Posterior vena cava (tissue), 2 donors: ENCODE results near the gene ATP13A3. TPM values are rescaled to one million over a fixed set of nuclear protein-coding genes. Genes with fewer than 3 reads are reported as not detected.

Experiments
- DNase-seq: peaks from one replicate; pipeline ENCODE4 v3.0.0-alpha.2; 2020; ENCODE audit warnings: low spot score
- intact Hi-C, 2 donors: fragments of 100-400 bp; cut with DNase I; formaldehyde crosslinking; loops; one replicate each; pipeline versions ENCODE4 v1.14.1 to v1.14.2; 2022 to 2023
- total RNA-seq, 2 donors: library from RNA; stranded (reverse); fragmentation: NEBNext Ultra II Directional; extraction: Animal tissue kit (Norgen Biotek cat#: 25700); gene quantifications; one replicate each; pipeline ENCODE4 v1.2.1, GENCODE V29; 2021
- donor health status: DM: yes; HTN: yes; CAD: no.
- donor health status: DM: yes; HTN: yes; CAD: no.

Gene ATP13A3
- total RNA-seq, 2 donors from 2014 or later: 86.3 to 152 TPM

GRCh38 chr3:194460566-194460965 lies 26.2 kb downstream of the ATP13A3 start:
- intact Hi-C loops: no loop called here
- DNase-seq: no peak

DNA sequence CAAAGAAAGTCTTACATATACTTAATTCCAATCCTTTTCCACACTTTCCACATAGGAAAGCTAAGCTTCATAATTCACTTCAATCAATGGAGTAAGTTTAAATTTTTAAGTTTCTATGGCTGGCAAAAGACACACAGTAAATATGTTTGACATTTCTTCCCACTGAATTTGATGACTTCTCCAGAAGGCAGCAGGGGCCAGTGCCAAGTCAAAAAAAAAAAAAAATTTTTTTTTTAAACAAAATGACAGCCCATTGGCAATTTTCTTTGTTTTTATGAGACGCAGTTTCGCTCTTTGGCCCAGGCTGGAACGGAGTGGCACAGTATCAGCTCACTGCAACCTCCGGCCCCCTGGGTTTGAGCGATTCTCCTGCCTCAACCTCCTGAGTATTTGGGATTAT lies 28.7 kb downstream of the ATP13A3 start:
- DNase-seq: no peak
- intact Hi-C loops: no loop called here

GRCh38 chr3:194455481-194455880 lies 31.3 kb downstream of the ATP13A3 start:
- intact Hi-C loops: no loop called here

DNA sequence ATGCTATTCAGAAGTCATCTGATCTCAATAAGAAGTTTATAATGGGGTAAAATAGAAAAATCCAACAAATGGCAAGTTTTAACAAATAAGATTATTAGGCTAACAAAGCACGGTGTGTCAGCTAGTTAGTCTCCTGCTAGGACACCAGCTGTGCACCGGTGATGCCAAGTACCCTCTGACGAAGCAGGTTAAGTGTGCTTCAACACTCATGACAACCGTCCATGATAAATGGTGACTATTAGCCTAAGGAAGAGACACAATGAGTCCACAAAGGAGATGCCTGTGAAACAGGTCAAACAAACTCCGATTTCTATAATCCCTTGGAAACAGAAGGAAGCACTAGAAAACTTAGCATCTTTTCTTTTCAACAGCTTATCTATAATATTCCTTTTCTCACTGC lies 36.5 kb downstream of the ATP13A3 start:
- DNase-seq: no peak
- intact Hi-C loops: loop anchor here in 1 of 2 donors (5.0 kb wide), 1 partner anchor 1543 kb away; no protein-coding TSS in a partner anchor

More at GRCh38 chr3:194455481-194455880, 31.3 kb downstream of the ATP13A3 start:
- DNase-seq: no peak

- intact Hi-C loops: loop anchor here in 1 of 2 donors (5.0 kb wide), 1 partner anchor 1543 kb away; no protein-coding TSS in a partner anchor
- DNase-seq: no peak
These were observed 36.9 kb downstream of the ATP13A3 start for GRCh38 chr3:194449913-194450312.

DNA sequence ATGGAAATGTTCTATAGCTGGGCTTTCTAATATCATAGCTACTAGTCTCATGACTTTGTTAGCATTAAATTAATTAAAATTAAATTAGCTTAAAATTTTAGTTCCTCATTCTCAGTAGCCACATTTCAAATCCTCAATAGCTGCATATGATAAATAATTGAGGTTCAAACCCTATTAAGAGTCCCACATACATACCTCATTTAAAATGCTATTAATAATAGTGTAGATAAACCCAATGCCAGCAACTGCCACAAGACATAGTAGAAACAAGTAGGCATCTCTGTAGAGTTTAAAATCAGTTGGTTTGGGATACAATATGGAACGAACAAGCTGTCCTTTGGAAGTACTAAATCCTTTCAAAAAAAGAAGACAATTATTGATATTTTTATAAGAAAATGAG lies 39.1 kb downstream of the ATP13A3 start:
- no peak for DNase-seq
- intact Hi-C loops: no loop called here

- intact Hi-C loops: no loop called here
- DNase-seq: no peak
These were observed 39.6 kb downstream of the ATP13A3 start for GRCh38 chr3:194447161-194447560.

DNA sequence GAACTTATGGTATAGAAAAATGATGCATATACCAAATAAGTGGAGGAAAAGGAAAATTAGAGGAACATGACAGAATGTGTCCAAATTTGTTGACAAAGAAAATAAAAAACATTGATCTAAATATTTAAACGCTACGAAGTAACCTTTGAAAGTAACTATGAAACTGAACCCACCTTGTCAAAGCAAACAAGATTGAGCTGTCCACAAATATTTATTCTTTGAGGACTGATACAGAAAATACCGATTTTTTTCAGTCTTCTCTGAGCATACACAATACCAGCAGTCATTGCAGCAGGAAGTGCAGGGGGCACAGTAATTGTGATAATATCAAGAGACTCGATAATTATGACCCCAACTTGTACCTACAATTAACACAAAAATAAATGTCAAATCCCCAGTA lies 40.0 kb downstream of the ATP13A3 start:
- DNase-seq: no peak
- intact Hi-C loops: no loop called here

DNA sequence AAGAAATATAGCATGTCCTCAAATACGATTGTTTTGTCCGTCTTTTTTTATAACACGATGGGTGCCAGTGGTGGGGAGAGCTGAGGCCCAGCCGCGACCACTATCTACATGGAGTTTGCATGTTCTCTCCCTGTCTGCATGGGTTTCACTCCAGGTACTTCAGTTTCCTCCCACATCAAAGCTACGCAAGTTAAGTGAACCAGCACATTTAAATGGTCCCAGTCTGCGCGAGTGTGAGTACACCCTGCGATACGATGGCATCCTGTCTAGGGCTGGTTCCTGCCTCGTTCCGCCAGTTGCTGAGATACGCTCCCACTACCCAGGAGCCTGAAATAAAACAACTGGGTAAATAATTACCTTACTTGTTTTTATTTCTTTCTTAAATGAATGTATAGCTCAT lies 40.6 kb downstream of the ATP13A3 start:
- no peak for DNase-seq
- intact Hi-C loops: no loop called here

DNA sequence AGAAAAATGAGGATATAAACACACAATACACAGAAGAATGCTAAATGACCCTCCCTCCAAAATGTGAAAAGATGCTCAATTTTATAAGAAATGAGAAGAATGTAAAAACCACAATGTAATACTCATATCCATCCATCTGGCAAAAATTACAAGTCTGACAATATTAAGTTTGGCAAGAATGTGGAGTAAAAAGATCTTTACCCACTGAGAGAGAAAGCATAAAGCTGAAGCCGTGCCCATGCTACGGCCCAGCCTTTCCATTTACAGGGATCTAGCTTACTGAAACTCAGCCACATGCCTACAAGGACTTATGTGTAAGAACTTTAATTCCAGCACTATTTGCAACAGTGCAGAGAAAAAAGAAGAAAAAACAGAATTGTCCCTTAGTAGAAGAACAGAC lies 42.9 kb downstream of the ATP13A3 start:
- intact Hi-C loops: no loop called here
- DNase-seq: no peak

GRCh38 chr3:194440756-194441155 lies 46.0 kb downstream of the ATP13A3 start:
- DNase-seq: no peak
- intact Hi-C loops: no loop called here

GRCh38 chr3:194439881-194440550 lies 46.8 kb downstream of the ATP13A3 start:
- no peak for DNase-seq
- intact Hi-C loops: no loop called here

- intact Hi-C loops: no loop called here
These were observed 52.3 kb downstream of the ATP13A3 start for GRCh38 chr3:194434503-194434902.

DNA sequence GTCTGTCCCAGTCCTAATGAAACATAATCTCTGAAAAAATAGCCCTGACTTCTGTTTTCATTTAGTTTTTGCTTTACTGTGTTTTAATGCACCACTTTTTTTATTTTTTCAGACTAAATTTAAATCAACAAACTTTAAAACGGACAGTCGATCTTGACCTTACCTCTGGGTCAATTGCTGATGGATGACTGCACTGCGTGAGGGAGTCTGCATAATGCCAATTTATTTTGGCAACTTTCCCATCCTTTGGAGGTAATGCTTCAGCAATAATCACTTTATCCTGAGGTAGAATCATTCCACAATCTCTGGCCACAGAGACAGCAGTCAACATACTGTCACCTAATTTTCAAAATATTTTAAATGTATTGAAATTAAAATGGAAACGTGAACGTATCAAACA lies 55.2 kb downstream of the ATP13A3 start:
- DNase-seq: no peak
- intact Hi-C loops: no loop called here

More at GRCh38 chr3:194434503-194434902, 52.3 kb downstream of the ATP13A3 start:
- no peak for DNase-seq

GRCh38 chr3:194425399-194425798 lies 61.4 kb downstream of the ATP13A3 start:
- DNase-seq: no peak
- intact Hi-C loops: no loop called here

DNA sequence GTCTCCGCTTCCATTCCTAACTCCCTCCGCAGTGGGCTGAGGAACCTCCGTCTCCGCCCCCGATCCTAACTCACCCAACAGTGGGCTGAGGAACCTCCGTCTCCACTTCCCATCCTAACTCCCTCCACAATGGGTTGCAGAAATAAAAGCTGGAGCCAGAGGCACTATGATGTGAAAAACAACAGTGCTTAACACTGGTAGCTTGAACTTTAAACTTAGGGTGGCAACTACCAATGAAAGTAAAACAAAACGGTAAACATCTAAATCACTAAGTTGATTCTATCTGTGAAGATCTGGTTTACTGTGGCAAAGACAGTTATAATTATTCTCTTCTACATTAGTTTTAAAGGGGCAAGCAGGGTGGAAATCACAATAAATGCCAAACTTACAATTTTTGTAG lies 61.8 kb downstream of the ATP13A3 start:
- intact Hi-C loops: no loop called here
- no peak for DNase-seq

- DNase-seq: no peak
- intact Hi-C loops: no loop called here
These were observed 62.4 kb downstream of the ATP13A3 start for GRCh38 chr3:194424373-194424772.

DNA sequence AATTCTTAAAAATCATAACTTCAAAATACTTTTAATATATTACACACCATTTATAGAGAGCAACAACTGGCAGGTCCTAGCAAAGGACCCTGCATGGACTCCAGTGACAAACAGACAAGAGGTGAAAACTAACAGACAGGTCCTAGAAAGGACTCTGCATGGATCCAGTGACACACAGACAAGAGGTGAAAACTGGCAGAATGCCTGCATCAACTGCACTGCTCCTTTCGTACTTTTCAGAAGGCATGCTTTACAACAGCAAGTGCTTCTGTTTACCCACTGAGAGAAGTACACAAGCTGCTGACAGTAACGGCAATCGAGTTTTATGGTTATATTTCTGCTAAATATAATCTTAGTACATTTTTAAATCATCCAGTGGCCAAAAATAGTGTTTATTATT lies 63.5 kb downstream of the ATP13A3 start:
- no peak for DNase-seq
- intact Hi-C loops: no loop called here

GRCh38 chr3:194422188-194422587 lies 64.6 kb downstream of the ATP13A3 start:
- no peak for DNase-seq
- intact Hi-C loops: no loop called here

DNA sequence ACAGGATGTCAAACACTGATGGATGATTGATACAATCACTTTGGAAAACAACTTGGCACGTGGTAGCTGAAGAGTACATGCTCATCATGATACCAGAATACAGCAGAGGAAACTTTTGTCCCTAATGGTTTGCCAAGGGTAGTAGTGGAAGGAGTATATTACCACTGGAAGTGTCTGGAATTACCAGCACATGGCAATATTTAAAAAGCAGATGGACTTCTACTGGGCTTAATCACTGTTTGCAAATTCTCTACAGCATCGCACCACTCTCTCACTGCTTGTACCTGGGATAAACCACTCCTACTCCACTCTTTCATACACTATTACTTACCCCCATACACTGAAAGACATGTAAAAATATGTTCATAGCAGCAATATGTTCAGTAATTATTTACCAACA lies 68.1 kb downstream of the ATP13A3 start:
- intact Hi-C loops: no loop called here
- no peak for DNase-seq

DNA sequence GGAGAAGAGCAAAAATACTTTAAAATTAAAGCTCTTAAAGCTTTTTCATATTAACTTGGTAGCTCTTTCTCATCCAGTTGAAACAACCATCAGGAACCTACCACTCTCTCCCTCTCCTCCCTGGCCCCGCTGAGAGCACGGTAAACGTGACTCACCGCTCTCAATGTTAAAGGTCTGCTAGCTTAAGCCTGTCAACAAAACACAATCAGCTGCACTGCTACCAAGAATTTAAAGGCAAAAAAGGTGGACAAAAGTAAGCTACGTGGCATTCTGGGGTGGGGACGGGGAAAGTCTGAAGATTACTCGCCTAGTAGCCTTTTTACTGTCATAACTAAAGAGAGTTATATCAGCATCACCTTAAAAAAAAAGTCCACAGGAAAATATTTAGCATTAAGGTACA lies 79.4 kb downstream of the ATP13A3 start:
- intact Hi-C loops: no loop called here
- DNase-seq: no peak

DNA sequence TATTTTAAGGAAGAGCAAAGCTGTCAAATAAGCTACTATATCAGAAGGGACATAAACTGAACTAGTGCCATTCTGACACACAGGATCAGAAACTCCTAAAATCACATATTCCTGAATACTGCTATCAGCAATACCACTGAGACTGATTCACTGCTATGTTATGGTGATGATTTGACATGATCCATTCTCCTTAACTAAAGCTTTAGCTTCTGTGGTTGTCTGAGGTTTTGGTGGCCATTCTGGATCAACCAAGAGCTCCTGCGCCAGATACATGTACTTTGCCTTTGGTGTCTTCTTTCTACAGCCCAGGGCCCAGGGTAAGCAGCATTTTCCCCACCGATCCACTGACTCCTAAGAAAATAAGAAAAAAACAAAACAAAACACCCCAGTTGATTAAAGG lies 81.0 kb downstream of the ATP13A3 start:
- intact Hi-C loops: no loop called here
- DNase-seq: no peak
